HG02870 (cell line): ENCODE results near the gene RNF5.
"Not testable (repeated sequence)": the region's sequence is repeated elsewhere in the genome, so short reads cannot be mapped to it uniquely, and the experiment has no call there.

ENCODE experiments used
- ATAC-seq: cut with Tn5 transposase; IDR thresholded peaks from one replicate; pipeline ENCODE4 v1.9.1; 2021; ENCODE audit warnings: mild to moderate bottlenecking, moderate library complexity; ENCODE audit not compliant: unreplicated experiment

RNF5 gene, protein sequence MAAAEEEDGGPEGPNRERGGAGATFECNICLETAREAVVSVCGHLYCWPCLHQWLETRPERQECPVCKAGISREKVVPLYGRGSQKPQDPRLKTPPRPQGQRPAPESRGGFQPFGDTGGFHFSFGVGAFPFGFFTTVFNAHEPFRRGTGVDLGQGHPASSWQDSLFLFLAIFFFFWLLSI

DNA sequence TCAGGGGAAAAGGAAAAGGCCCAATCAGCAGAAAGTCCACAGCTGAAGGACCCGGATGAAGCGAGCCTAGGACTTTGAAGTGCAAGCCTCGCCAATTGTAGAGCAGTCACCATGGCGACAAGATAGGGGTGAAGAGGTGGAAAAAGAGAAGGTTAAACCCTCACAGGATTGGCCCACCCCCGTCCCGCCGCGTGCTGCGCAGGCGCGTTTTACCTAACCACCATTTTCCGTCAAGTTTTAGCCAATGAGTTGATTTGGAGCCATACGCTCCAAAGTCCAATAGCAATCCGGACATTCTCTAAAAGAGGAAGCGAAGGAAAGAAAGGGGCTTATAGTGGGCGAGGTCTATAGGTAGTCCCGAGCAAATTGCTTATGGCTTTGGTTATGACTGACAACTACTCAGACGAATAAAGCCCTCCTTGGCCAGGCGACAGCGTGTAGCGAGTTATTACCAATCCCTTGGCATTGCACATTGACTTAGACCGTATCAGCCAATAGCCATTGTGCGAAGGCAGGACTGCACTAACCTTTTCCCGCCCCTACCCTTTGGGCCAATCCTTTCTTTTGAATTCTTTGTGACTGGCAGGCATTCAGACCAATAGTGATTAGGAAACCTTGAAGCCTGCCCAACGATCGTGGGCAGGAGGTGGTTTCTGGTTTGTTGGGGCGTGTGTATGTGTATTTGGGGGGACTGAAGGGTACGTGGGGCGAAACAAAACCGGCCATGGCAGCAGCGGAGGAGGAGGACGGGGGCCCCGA, at the start of gene RNF5:
Gene RNF5, plus strand, starts transcription at position 618 of the 759 bp plus-strand sequence. Its CDS starts 107 bp downstream, at position 725.
- ATAC-seq: peak; percentile 84

DNA sequence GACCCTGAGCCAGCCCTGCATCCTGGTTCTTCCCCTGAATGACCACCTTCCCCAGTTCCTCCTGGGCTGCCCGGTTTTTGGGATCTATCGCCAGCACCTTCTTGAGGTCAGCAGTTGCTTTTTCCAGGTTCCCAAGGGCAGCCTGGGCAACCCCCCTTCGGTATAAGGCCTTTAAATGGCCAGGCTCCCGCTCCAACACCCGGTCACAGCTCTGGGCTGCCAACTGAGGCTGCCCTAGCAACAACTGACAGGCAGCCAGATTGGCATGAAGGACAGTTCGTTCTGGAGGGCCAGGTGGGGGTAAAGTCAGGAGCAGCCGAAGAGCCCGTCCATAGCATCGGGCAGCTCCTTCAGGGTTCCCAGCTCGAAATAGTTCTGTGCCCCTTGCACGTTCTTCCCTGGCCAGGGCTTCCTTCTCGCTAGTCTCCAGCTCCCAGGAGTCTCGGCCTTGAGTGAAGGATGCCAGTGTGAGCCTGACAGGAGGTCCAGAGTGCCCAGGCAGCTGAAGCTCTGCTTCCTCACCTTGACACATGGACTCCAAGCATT, 49.4 kb upstream of the RNF5 start:
- ATAC-seq: no peak

DNA sequence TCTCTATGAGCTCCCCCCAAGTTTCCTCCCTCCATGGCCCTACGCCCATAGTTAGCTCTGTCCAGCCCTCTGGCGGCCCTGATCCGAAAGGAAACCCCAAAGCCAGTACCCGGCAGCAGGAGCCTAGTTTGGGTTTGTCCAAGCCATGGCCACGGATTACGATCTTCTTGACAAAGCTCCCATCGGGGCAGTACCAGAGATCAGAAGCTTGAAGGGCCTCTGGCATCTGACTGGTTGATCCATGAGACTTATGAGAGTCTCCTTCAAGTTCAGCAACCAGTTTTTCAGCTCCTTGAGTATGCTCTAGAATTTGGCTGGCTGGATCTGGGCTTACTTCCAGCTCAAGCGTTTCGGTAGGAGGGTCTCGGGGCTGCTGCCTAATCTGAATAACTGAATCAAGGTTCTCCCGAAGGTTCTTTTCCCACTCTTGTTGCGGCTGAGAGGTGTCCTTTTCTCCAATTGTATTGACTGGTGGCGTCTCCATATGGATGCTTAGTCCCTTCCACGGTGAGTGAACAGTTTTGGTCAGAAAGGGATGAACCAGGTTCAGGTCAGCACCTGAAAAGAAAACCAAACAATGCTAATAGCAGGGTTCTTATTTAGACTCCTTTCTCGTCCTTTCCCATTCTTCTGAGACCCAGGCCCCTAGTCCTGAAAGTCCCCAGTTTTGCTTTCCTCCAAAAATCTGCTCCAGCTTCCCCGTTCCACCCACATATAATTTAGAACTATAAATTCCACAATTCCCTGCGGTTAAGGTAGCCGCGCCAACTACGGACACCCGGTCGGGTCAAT, 48.7 kb upstream of the RNF5 start:
- no peak for ATAC-seq

DNA sequence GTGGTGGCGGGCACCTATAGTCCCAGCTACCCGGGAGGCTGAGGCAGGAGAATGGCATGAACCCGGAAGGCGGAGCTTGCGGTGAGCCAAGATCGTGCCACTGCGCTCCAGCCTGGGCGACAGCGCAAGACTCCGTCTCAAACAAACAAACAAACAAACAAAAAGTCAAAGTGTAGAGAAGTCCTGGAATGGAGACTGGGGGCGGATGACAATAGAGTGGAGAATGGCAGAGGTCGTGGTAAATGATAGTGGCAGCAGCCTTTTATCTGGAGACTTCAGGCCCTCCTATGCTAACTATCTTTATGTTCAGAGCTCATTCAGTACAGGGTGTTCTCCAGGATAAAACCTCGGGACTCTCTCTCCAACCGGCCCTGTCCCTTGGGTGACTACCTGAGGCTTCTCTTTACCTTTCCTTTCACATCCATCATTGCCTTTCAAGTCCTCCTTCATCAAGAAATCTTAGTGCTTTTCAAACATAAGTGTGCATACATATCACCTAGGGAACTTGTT, 46.7 kb upstream of the RNF5 start:
- no peak for ATAC-seq

DNA sequence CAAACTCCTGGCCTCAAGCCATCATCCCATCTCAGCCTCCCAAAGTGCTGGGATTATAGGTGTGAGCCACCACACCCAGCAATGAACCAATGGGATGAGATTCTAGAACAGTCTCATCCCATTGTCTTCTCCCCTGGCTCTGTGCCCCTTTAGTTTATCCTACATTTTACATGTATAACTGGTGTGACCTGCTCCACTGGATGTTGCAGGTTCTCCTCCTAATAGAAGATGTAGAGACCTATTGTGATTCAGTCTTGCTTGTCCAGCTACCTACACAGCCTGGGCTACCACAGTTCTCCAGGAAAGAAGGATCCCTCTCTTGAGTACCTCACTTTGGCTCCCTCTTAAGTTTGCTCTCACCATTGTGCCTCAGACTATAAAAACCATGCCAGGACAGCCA, 46.1 kb upstream of the RNF5 start:
- no peak for ATAC-seq

DNA sequence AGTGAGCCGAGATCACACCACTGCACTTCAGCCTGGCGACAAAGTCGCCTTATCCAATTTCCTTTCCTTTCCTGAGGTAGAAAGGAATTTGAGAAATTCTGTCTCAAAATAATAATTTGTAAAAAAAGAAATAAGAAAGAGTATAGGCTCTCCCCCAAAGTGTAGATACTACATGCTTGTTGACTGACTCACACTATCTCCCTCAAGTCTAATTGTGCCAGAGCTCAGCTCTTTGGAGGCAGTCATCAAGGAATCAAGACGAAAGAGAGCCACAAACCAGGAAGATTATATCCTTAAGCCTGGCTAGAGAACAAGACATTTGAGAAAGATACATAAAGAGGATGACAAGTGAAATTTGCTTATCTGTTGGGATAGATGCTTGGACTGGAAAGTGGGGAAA, 44.4 kb upstream of the RNF5 start:
- ATAC-seq: no peak

DNA sequence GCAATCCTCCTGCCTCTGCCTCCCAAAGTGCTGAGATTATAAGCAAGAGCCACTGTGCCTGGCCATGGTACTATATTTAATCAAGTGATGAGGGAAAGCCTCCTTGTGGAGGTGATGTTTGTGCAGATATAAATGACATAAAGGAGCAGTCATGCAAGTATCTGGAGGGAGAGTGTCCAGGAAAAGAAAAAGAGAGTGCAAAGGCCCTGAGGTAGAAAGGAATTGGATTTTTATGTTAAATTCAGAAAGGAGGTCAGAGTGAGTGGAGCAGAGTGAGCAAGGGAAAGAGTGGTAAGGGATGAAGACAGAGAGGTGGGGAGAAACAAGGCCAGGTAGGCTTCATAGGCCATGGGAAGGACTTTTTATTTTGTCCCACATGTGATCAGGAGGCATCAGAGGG, 40.8 kb upstream of the RNF5 start:
- no peak for ATAC-seq

DNA sequence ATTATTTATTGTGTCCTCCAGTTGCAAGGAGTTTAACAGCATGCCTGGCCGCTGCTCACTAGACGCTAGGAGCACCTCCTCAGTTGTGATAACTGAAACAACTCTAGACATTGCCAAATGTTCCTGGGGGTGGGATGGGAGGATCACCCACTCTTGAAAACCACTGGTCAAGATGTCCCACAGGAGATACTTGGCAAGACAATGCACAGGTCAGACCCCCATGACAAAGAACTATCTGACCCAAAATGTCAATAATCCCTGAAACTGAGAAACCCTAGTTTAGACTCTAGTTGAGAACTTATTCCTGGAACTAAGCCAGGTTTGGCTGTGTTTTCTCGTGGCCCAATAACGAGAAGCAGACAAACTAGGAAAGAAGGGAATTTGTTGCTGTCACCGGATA, 38.6 kb upstream of the RNF5 start:
- no peak for ATAC-seq

DNA sequence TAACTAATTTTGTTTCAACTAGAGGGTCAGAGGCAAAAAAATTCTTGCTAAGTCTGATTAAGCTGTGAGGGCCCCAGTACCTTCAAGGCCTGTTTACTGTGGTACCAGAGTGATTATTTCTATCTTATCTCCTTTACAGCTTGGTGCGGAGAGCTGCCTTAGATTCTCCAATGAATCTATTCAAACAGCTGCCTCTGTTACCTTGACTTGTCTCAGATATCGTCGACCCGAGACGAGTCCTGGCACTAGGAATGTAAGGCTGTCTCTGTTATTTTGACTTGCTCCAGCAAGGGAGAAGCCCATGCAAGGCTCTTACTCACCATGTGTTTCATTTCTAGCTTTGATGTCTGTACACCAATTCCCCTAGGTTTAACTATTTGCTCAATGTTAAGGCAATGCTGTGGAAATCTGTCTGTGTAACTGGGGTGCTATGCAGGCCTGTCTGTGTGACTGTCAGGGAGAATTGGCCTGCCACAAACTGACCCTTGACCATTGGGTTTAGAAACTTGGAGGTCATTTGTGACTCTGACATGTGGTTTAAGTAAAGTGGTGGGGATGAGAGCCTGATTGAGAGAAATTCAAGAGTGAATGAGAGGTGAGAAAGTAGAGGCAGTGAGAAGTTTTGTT, 37.7 kb upstream of the RNF5 start:
- ATAC-seq: no peak

DNA sequence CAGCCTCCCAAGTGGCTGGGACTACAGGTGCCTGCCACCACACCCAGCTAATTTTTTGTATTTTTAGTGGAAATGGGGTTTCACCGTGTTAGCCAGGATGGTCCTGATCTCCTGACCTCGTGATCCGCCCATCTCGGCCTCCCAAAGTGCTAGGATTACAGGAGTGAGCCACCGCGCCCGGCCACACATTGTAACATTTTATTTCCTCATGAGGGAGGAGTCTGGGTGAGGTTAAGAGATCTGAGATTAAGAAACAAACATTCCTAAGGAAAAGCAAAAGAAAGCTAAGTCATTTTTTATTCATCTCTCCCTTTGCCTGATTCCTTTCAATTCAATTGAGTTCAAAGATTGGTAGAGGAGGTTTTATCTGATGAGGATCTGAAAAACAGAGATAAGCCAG, 34.0 kb upstream of the RNF5 start:
- ATAC-seq: not testable (repeated sequence)

DNA sequence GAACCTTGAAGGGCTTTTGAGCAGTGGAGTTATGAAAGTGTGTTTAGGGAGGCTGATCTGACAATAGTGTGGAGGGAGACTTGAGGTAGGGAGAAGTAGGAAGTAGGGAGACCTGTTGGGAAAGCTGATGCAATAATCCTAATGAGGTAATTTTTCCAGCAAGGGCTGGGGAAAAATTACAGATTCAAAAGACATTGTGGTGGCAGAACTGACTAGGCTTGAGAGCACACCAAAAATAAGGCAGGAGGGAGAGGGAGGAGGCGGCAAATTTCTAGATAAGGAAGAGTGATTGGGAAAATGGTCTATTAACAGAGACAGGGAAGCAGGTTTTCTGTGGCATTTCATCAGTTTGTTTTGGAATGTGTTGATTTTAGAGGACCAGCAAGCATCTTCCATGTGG, 31.9 kb upstream of the RNF5 start:
- ATAC-seq: no peak

DNA sequence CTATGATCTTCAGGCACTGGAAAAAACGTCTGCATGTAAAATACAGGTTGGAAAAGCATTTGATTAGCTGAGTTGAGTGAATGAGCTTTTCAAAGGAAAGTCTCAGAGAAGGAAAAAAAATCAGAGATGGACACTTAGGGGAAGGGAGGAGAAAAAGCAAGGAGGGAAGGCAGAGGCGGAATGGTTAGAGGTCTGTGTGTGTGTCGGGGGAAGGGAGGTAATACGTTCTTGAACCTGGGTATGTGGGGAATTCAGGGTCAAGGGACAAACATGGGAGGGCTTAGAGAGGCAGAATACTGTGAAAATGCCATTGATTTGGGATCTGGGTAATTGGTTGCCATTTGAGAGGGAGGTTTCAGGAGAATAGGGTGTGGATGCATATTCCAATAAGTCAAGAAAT, 31.5 kb upstream of the RNF5 start:
- ATAC-seq: no peak

DNA sequence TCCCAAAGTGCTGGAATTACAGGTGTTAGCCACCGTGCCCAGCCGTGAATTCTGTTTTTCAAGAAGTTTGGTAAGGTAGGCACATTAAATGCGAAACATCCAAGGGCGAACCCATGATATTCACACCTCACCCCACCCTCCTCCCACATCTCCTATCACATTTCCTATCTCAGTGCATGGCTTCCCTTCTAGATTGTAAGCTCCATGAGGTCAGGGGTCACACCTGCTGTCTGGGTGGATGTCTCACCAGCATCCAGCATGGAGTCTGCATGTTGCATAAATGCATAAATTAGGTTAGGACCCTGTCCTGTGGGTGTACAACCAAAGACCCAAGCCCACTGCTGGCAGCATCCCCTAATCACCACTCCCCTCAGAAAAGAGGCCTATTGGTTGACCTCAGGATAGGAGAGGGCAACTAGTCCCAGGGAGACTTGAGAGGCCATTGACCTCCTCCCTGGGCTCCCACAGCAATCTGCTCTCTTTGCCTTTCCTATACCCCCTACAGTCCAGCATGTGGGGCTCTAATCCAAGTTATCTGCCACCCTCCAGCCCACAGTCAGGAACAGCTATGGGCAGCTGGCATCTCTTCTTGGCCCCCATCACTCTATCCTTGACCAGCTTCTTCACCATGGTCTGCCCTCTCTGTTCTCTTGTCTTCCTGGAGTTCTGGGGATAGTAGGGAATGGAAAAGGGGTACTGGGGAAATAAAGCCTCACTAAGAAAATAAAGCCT, 30.6 kb upstream of the RNF5 start:
- no peak for ATAC-seq

DNA sequence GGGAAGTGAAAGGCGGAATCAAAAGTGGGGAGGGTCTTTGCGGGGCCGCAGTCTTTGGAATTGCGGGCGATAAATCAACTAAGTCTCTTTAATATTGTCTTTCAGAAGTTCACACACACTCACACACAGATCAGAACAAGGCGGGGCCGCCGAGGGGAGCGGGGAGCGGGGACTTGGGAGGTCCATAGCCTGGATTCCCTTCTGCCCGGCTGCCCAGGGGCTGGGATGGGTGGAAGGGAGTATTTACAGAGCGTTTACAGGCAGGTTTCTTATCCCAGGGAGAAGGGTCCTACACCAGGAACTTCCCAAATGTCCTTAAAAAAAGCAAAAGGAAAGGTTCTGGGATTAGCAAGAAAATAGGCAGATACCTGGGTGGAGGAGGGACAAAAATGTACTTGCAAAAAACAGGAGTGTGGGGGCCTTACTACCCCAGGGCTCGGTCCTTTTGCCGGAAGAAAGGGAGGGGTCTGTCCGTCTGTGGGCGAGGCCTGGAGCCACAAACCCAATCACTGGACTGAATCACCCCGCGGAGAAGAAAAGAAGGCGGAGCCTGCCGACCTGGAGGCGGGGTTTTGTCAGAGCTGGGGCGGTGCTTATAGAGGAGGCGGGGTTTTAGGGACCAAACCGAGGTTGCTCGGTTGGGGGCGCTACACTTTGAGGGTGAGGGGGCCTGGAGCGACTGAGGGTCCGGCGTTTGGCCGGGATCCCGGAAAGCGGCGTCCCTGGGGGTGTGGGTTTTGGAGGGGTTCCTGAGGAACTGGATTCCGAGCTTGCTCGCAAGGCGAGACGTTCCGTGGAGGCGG, 29.7 kb upstream of the RNF5 start:
- no peak for ATAC-seq

DNA sequence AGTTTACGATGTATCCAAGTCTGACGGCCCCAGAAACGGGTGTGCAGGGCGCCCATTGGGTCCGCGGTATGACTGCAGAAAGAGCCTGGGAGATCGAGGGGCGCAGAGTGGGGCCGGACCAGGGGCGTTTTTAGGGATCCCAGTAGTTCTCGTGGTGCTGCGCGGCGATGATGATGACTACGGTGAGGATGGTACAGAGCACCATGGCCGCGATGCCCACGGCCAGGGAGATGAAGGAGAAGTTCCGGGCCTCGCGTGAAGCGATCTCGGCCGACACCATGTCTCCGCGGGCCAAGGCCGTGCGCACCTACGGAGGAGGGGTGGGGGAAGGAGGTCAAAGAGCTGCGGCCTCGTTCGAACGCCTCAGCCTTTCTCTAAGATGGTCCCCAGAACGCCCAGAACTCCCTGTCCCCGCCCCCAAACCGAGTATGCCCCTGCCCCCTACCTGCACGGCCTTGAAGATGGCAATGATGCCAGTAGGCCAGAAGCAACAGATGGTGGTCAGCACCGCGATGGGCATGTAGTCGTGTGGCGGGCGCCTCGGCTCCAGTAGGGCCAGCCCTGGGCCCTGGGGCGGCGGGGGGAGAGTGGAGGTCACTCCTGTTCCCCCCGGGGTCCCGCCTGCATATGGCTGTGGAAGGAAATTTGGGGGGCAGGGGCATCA, 29.0 kb upstream of the RNF5 start:
- no peak for ATAC-seq

DNA sequence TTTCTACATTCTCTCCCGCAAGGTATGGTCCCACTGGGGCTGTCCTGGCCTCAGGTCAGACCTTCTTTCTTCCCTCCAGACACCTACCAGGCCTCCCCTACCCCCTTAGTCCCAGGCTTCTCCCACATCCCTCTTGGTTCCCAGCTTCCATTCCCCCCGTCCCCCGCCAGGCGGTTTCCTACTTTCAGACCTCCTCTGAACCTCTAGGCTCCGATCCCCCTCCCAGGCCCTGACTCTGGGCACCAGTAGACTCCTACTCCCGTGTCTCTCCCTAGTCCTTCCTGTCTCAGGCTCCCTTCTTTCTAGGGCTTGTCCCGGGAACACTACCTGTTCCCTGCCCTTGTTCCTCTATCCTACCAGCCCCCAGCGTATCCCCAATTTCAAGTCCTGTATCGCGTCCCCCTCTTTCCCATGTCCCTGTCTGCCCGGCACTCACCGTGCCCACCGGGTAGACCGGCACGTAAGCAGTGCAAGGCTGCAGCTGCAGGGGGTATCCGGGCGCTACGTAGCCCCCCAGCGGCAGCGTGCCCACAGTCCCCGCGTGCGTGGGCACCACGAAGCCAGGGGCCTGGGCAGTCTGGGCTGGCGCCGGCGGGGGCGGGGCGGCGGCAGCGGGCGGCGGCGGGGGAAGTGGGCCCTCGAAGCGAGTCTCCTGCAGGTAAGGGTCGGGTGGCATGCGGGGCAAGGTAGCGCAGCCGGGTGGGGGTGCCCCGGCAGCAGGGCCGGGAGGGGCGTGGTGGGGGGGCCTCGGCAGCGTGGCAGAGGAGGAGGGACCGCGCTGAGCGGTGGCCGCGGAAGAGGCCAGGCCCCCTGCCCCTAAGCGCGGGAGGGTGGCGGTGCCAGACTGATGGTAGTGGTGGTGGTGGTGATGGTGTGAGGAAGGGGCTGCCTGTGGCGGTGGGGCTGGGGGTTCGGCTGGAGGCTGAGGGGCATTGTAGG, 28.0 kb upstream of the RNF5 start:
- ATAC-seq: no peak

DNA sequence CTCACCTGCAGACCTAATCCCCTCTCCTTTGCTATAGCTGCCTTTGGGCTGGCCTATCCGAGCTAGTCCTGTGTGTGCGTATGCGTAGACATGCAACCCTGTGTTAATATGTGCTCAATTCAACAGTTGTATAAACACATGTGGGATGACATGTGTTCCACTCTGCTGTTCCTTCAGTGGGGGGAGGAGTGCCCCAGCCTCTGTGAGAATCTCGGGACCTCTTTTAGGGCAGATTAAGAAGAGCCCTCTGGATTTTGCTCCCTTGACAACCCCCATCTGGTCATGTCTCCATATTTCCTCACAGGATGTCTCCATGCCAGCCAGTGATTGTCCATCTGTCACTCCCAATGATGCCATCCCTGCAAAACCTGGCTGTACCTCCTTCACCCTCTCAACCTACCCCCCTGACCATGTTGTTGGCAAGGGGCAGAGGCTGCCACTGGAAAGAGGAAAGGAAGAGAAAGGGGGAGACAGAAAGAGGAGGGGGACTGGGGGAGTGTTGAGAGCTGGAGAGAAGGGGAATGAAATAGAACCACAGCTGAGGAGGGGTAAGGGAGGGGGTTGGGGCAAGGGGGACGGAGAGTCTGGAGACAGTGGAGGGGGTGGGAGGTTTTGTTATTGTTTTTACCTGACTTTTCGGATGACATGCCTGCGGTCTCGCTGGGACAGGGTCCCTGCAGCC, 26.9 kb upstream of the RNF5 start:
- ATAC-seq: no peak
